ENCODE data around the gene PSMG1.

DNA sequence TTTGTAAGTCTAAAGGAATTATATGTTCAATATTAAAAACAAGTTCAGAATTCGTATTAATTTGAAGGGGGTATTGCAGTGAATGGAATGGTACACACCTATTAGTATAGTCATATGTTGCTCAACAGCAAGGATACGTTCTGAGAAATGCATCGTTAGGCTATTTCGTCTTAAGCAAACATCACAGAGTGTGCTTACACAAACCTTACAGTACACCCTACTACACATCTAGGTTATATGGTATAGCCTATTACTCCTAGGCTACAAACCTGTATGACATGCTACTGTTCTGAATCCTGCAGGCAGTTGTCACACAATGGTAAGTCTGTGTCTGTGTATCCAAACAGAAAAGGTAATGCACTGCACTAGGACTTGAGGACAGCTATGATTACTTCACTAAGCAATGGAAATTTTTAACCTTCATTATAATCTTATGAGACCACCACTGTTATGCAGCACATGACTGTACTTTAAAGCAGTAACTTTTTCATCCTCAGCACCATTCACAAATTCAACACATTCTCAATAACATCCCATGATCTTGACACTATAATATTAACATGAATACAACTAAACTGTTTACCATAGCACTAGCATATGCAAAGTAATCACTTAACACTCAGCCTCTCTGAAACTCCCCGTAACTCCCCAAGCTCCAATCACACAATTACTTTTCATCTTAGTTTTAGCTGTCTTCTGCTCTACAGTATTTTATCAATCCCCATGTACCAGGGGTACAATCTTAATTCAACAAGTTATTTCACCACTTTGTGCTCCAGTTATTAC is 14.4 kb upstream of the PSMG1 start:
- TF ChIP-seq, protein P1, sequence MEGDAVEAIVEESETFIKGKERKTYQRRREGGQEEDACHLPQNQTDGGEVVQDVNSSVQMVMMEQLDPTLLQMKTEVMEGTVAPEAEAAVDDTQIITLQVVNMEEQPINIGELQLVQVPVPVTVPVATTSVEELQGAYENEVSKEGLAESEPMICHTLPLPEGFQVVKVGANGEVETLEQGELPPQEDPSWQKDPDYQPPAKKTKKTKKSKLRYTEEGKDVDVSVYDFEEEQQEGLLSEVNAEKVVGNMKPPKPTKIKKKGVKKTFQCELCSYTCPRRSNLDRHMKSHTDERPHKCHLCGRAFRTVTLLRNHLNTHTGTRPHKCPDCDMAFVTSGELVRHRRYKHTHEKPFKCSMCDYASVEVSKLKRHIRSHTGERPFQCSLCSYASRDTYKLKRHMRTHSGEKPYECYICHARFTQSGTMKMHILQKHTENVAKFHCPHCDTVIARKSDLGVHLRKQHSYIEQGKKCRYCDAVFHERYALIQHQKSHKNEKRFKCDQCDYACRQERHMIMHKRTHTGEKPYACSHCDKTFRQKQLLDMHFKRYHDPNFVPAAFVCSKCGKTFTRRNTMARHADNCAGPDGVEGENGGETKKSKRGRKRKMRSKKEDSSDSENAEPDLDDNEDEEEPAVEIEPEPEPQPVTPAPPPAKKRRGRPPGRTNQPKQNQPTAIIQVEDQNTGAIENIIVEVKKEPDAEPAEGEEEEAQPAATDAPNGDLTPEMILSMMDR (IDR thresholded peaks at IDR 0.05) = no peak
- TF ChIP-seq EP300 (IDR thresholded peaks at IDR 0.05) (no peak), POLR2A (IDR thresholded peaks at IDR 0.05) (no peak), POLR2AphosphoS5 (IDR thresholded peaks at IDR 0.05) (no peak)
